K562 (cell line): ENCODE results near the gene RNF6.

Experiments
- BCLAF1 ChIP-seq, 2 experiments: fragments of 450-650 bp in 1 of 2; IDR thresholded peaks; 2 replicates each; pipeline ENCODE4 v1.6.1; 2011 to 2017; ENCODE audit warnings: low read depth in 2 of 2, antibody characterized with exemption in 1 of 2, borderline replicate concordance in 1 of 2, low read length in 1 of 2, mild to moderate bottlenecking in 1 of 2, mixed read lengths in 1 of 2; ENCODE audit not compliant: control insufficient read depth in 1 of 2
- ELF1 ChIP-seq: fragments of 200-800 bp; sonication (Bioruptor generic); IDR thresholded peaks from 2 replicates; pipeline ENCODE4 v1.6.1; 2016; ENCODE audit warnings: missing genetic modification characterization, missing compliant biosample characterization
- EP300 ChIP-seq: IDR thresholded peaks from 2 replicates; pipeline ENCODE4 v1.6.1; 2012; ENCODE audit warnings: low read length, improper control_type of control experiment
- JUN ChIP-seq, 2 experiments: sonication (generic) in 1 of 2; formaldehyde crosslinking in 1 of 2; IDR thresholded peaks; 2 replicates each; pipeline versions ENCODE4 v1.6.1 to v1.8.0; 2012 to 2022; ENCODE audit warnings: borderline replicate concordance in 2 of 2, mild to moderate bottlenecking in 2 of 2, improper control_type of control experiment in 1 of 2, low read depth in 1 of 2, low read length in 1 of 2, missing genetic modification reagents in 1 of 2
- KDM2B ChIP-seq: fragments of 250-450 bp; sonication (Bioruptor Pico); IDR thresholded peaks from 2 replicates; pipeline ENCODE4 v1.8.0; 2021; ENCODE audit warnings: mild to moderate bottlenecking, moderate library complexity
- KDM4B ChIP-seq, 2 experiments: fragments of 450-650 bp in 1 of 2; sonication (generic) in 1 of 2; IDR thresholded peaks; 2 replicates each; pipeline ENCODE4 v1.6.1; 2016 to 2017; ENCODE audit warnings: borderline replicate concordance in 2 of 2, antibody characterized with exemption in 1 of 2, low read depth in 1 of 2, mild to moderate bottlenecking in 1 of 2
- SOX6 ChIP-seq: fragments of 450-650 bp; IDR thresholded peaks from 2 replicates; pipeline ENCODE4 v1.6.1; 2014; ENCODE audit warnings: mild to moderate bottlenecking
- SREBF2 ChIP-seq: sonication (generic); formaldehyde crosslinking; IDR thresholded peaks from 2 replicates; pipeline ENCODE4 v1.4.0; 2020; ENCODE audit warnings: mild to moderate bottlenecking, missing genetic modification reagents
- TOE1 ChIP-seq, 2 experiments: fragments of 450-650 bp in 1 of 2; sonication (generic) in 1 of 2; formaldehyde crosslinking in 1 of 2; IDR thresholded peaks; 2 replicates each; pipeline versions ENCODE4 v1.7.1 to v1.8.0; 2016 to 2022; ENCODE audit warnings: borderline replicate concordance in 2 of 2, mild to moderate bottlenecking in 2 of 2, antibody characterized with exemption in 1 of 2, inconsistent platforms in 1 of 2, low read depth in 1 of 2, missing genetic modification reagents in 1 of 2, moderate library complexity in 1 of 2
- YBX1 ChIP-seq: fragments of 450-650 bp; IDR thresholded peaks from 2 replicates; pipeline ENCODE4 v1.7.1; 2016; ENCODE audit warnings: mild to moderate bottlenecking
- ZNF280B ChIP-seq: fragments of 250-450 bp; sonication (Bioruptor Pico); IDR thresholded peaks from 2 replicates; pipeline ENCODE4 v1.5.1; 2021; ENCODE audit warnings: mild to moderate bottlenecking

GRCh38 chr13:26220575-26220974 is 1.5 kb downstream of the RNF6 start:
- TF ChIP-seq TOE1 (IDR thresholded peaks at IDR 0.05; ENCODE audit: borderline replicate concordance) (no peak), TOE1 (CRISPR knock-in tag; IDR thresholded peaks at IDR 0.05; ENCODE audit: borderline replicate concordance, low read depth) (no peak), ELF1 (tag) (no peak), ZNF280B (CRISPR knock-in tag) (no peak), EP300 (no peak), KDM4B (IDR thresholded peaks at IDR 0.05; ENCODE audit: borderline replicate concordance in 2 of 2, low read depth in 1 of 2) (no peak), SREBF2 (CRISPR knock-in tag) (no peak), YBX1 (no peak), BCLAF1 (IDR thresholded peaks at IDR 0.05; ENCODE audit: borderline replicate concordance in 1 of 2, control insufficient read depth in 1 of 2, low read depth in 2 of 2, low read length in 1 of 2) (no peak), JUN (IDR thresholded peaks at IDR 0.05; ENCODE audit: borderline replicate concordance, low read depth, low read length) (no peak), JUN (CRISPR knock-in tag; IDR thresholded peaks at IDR 0.05; ENCODE audit: borderline replicate concordance) (no peak), SOX6 (no peak), KDM2B (CRISPR knock-in tag) (no peak)
